Measurements from ENCODE around the gene SRGAP2C.
"Not testable (repeated sequence)": the region's sequence is repeated elsewhere in the genome, so short reads cannot be mapped to it uniquely, and the experiment has no call there.

Gene SRGAP2C

DNA sequence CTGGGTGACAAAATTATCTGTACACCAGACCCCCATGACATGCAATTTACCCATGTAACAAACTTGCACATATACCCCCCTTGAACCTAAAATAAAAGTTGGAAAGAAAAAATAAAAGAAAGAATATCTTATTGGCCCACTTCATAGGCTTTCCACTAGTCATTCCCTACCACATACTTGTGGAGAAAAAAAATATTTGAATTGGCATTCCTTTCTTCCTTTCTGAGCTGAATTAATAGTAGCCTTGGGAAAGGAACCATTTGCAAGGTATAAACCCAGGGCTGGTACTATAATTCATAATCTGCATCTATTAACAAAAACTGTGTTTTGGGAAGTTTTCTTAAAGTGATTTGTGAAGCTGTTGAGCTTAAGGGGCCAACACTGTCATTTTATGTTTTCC lies 140.0 kb downstream of the SRGAP2C start:
- not testable (repeated sequence) for DNase-seq

DNA sequence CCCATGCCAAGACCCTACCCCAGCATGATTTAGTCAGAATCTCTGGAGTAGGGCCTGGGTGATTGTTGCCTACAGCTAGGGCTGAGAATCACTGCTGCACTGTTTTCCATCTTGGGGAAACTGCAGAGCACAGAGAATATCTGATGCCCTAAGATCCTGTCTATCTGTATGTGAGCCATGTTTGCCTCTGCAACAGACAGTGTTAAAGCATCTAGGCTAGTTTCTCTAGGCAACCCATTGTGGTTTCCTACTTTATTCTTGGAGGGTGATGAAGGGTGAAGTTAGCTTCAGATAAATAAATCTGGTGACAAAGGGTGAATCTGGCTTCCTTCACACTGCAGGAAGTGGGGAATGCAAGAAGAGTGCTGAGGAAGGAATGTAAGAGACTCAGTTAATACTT lies 147.4 kb downstream of the SRGAP2C start:
- DNase-seq: not testable (repeated sequence)

DNA sequence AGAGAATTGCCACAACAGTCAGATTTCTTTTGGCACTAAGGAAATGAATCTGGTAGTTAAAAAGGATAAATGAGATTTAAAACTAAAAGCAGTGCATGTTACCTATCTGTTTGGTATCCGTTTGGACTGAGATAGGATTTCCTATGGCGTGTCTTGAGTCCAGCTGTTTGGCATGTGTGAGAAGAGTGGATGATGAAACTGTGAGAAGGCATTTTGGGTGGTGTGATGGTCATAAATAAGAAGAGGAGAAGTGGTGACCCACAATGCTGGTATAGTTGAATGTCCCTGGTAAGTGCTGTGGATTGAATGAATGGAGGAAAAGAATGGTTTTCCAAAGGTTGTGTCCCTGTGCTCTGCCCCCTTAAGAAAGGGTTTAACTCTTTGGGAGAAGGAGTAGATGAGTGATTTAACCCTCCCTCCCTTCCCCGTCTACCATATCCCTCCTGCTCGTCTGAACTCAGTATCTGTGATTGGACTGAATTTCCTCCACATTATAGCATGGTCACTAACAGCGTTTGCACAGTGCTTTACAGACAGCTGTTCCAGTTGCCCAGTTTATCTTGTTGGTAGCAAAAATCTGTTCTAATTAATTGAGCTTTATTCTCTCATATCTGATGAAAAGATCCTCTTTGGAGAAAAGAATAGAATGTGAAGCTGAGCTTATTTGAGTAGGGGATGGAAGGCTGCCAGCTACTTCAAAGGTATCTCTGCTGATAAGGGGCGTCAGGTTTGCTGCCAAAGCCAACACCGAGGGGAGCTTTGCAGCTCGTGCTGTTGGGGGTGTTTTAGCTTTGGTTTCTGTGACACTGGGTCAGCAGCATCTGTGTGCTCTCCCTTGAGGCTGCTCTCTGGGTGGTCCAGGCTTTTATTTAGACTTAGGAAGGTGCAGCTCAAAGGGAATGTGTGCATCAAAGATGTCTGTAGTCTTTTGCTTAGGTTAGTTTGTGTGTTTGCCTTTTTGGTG lies 148.1 kb downstream of the SRGAP2C start:
- not testable (repeated sequence) for DNase-seq

DNA sequence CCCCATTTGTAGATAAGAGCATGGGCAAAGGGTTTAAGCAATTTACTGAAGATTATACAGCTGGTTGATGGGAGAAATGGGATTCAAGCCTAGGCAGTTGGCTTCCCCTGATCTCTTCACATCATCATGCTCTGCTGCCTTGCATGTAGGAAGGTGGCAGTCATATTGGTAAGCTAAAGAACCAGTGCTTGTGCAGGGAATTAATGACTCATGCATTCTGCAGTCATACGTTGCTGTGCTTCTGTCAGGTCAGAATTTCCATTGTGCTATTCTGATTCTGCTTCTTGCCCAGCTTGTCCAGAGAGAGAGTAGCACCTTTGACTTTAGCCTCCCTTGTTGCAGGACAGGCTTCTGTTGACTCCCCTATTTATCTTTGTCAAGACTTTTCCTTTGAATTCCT lies 153.2 kb downstream of the SRGAP2C start:
- DNase-seq: not testable (repeated sequence)

DNA sequence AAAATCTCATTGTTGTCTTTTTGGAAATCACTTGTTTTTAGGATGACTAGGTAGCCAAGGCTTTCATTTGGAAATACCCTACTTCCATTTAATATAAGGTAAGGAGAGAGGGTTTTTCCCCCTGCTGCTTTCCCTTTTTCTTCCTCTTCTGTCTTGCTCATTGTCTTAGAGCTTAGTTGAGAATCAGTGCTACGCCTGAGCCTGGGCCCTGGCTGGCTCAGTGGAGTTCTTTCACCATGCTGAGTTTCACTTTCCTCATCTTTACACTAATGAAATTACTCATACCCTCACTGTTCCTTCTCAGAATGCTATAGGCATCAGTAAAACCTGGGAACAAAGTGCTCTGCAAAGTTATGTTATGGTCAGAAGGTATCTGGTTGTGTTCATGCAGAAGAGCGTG lies 154.8 kb downstream of the SRGAP2C start:
- DNase-seq: not testable (repeated sequence)

DNA sequence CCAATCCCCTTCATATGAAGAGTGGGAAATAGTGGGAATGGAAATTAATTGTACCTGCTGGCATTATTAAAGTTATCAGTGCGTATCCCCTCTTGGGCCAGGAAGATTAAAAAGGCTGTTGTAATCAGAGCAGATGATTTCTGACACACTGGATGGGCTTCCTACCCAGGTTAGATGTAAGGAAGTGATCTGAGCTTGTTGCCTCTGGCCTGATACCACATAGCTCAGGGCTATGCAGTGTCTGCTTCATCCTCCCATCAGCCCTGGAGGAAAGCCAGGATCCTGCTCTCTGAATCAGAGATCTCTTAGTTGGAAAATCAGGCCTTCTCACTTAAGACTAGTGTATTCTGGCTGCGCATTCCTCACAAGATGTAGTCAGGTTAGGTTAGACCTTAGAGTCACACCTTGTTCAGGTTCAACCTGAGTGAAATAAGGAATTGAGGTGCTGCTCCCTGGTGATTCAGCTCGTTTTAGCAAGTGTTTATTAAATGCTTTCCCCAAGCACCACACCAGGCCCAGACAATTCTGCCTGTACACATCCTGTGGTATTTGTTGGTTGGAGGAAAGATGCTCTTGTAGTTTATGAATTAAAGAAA lies 158.6 kb downstream of the SRGAP2C start:
- not testable (repeated sequence) for DNase-seq

DNA sequence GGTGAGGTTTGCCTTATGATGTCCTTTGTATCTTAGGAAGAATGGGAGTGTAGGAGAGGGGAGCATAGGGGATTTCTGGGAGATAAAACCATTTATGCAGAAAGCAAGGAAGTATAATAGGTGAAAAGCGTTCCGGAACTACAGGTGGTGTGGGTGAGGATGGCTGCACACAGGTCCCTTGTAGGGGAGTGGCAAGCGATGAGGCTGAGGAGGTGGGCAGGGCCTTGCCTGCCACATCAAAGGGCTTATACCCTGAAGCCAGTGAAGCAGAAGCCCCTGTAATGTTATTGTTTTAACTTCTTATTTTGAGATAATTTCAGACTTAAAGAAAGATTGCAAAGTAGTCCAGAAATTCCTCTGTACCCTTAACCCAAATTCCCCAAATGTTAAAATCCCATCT lies 159.6 kb downstream of the SRGAP2C start:
- not testable (repeated sequence) for DNase-seq

DNA sequence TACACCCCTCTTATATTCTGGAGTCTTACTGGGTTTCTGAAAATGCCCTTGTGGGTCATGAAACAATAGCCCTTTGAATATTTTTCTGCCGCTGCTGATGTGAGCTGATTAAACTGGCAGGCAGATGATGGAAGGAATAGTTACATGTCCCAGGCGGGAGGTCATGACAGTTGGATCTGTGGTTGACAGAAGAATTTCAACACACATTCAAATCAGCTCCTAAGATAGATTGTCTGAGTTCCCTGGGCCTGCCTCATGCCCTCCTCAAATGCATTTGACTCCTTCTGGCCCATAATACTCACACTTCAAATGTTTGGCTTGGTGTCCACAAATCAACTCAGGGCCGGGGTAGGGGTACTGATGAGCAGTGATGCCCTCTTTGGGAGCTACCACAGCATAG lies 161.9 kb downstream of the SRGAP2C start:
- DNase-seq: not testable (repeated sequence)

DNA sequence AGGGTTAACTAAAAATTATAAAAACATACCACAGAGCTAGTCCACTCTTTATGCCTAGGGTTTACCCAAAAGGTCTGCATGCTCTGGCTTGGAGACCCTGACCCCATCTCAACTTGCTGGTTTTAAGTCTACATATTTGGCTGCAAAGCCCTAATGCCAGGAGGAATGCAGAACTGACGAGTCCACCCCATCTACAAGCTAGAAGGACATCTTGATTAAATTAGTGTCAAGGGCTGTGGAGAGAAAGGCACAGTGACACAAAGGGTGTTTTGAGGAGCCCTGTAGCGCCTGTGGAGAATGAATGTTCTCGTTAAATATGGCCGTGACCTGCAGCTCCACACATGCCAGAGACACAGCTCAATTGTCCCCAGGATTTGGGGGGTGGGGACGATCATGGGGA lies 162.7 kb downstream of the SRGAP2C start:
- DNase-seq: not testable (repeated sequence)

DNA sequence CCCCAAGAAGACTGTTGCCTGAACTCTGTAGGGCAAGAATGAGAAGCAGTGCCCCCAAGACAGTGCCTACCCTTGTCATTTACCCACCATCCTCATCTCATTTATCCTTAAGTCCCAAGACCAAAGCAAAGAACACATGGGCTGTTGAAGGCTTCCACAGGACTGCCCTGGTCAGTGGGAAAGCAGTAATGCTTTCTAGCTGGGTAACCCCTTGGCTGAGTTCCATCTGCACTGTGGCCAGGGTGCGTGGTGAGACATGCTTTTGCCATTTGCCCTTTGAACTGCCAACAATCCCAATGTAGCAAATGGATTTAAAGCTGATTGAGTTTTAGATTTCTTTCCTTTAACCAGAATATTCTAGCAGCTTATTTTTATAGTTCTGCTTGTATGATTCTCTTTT lies 163.3 kb downstream of the SRGAP2C start:
- DNase-seq: not testable (repeated sequence)

DNA sequence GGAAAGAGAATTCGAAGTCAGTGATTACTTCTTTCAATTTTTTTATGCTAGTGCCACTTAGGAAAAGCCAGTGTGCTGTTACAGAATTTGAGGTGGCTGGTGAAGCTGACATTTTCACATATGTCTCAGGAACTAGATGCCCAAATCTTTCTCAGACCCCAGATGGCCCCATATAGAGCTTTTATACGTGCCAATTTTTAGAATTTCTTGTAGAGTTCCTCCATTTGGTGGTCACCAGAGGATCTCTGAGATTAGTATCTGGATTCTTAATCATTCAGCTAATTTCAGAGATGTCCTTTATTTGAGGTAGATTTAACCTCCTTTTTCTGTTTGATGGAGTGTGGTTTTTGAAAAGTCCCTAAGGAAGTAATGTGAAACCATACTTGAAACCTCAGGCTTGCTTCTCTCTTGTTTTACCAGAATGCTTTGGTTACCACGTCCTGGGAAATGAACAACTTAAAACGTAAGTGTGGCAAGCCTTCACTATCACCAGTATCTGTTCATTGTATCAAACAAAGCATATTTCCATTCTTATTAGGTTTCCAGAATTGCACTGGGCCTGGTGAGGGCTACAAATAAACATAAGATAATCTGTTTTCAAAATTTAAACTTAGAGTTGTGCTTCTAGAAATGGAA lies 164.7 kb downstream of the SRGAP2C start:
- not testable (repeated sequence) for DNase-seq

DNA sequence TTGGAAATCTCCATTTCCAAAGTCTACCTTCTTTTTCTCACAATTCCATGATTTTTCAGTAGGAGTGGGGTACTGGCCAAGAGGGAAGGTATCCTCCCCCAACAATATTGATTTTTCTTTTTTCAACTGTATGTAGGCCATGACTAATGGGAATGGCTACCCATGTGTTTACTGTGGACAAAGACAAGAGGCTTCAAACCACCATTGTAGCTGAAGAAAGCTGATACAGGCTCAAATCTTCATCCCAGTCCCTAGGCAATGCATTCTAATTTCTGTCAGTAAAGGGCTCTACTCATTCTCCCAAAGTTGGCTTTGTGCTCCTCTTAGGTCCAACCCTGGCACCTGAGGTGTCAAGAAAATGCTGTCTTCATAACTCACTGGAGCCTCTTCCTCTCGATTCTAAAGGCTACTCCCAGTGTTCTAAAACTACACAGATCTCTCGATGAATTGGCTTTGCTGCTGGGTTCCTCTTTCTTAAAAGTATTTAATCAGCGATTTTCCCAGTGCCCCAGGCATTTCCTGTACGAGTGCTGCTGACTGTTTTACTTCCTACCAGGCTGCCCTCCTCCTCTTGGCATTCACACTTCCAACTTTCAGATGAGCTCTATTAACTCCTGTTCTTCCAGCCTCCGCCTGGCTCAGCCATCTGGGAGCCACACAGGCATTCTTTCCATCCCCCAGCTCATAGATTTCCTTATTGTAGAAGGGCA lies 171.1 kb downstream of the SRGAP2C start:
- DNase-seq: not testable (repeated sequence)

DNA sequence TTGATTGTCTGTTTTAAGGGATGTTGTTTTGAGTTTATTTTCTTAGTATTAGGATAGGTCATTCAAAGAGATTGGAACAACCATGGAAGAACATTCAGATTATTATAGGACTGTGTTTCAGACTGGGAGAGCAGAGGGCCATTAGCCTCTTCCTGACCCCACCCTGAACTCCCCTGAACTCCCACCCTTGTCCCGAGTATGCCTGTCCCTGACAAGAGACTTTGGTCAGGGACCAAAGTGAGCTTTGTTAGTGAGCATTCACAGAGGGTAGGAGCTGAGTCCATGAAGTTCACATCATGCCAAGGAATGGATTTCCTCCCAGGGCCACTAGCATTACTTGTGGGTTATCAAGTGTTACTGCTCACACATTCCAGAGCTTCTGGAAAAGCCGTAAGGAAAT lies 172.0 kb downstream of the SRGAP2C start:
- DNase-seq: not testable (repeated sequence)

DNA sequence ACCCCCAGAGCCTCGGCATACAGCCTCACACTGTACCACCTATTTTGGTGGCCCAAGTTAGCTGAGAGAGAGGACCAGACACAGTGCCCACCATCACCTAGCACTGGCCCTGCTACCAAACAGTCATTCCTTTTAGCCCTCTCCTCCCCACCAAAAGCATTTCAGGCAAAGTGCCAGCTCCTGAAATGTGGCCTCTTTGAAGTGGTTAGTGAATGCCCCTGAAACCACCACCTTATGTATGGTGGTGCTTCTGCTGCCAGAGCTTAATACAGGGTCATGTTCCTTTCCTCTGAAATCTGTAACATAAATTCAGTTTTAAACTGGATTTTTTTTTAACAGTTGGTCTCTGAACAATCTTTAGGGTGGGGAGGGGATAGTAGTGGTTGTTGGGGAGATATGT lies 175.8 kb downstream of the SRGAP2C start:
- not testable (repeated sequence) for DNase-seq

DNA sequence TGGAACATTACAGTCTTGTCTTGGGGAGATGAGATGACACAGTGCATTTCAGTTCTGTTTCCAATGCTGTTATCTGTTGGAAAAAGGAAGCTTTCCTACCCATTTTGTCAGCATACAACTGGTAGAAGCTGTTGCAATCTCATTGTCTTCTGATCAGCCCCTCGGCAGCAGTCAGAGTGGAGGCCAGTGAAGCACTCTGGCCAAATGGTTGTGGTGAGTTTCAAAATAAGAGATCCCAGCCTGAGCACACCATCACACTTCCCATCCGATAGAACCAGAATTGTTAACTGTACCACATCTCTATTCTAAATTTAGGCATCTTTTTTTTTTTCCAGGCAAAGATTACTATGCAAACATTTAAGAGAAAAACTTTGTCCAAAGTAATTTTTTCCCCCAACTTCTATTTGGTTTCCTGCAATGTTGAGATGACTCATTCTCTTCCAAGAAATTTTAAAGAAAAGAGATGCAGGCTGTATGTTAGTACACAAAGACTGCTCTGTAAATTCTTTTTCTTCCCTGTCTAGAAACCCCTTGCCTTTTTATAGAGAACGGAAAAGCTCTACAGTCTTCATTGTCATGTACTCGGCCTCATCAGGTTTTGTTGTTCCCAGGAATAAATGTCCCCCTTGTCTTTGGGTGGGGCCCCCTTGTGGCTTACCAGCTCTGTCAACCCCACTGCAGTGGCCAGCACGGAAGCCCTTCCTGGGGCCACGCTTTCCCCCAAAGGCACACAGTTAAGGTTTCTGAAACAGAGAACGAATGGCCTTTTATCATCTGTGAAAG lies 176.9 kb downstream of the SRGAP2C start:
- not testable (repeated sequence) for DNase-seq

DNA sequence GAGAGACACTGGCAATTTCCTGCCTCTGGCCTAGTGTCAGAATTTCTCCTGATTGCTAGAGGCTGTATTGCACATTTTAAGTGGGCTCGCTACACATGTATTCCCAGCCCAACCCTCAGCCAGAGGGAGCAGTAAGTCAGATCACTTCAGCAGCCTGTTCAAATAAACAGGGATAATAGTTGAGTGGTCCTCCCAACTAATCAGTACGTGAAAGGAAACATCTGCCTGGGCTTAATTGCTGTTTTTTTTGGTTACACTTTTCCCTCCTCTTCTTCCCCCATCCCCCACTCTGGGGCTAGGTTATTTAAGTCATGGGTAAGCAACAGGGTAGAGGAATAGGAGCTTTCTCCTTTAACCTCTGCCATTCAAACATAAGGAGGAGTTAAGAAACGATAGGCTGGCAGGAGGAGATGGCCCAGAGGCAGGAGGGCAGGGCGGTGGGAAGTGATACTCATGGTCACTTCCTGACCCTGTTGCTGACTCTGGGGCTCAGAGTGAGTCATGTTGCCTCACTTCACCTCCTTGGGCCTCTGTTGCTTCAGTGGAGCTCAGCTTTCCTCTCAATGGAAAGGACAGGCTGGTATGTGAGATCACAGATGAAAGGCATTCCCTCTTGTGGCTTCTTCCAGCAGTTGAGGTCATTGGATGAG lies 177.6 kb downstream of the SRGAP2C start:
- DNase-seq: not testable (repeated sequence)

DNA sequence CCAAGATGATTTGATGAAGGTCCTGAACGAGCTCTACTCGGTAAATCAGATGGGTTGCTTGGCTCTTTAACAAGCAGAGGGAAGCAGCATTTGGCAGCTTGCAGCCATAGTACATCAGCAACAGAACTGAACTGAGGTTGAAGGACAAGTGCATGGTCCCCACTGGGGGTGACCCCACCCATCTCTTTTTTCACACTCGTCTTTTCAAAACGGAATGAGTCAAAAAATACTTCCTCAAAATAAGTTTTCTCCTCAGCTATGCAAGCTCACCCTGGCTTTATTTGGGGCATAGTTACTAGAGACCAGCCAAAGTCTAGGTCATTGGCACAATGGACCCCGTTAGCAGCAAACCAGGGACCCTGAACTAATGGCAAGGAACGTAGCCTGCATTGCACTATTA lies 180.5 kb downstream of the SRGAP2C start:
- DNase-seq: not testable (repeated sequence)

DNA sequence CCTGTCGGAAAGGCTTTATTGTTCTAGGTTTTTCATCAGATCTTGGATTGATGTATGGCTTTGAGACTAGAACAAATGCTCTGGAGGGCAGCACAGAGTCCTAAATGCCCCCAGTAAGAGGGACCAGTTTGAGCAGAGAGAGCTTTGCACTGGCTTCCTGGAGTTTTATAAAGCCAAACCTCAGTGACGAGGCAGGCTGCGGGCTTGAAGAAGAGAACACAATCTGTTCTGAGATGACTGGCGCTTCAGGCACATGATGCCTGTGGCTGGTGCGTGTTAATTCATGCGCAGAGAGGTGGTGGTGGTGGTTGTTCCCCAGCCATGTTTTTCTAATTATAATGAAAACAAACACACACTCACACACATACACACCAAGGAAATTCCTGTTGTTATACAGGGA lies 180.9 kb downstream of the SRGAP2C start:
- DNase-seq: not testable (repeated sequence)

DNA sequence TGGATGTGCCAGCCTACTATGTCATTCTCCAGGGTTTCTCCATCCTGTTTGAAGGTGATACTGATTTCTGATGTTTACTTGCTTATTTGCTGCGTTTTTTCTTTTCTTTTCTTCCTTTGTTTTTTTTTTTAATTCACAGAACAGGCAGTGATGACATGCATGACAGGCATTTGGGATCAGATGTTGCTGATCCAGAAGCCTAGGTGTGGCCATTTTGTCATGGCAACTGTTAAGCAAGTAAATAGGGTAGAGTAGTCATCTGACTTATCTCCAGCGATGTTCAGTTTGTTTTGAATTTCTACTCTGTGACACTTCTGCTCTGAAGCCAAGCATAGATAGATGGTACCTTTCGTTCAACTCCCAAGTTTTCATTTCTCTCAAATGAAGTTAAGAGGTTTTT lies 181.4 kb downstream of the SRGAP2C start:
- not testable (repeated sequence) for DNase-seq

DNA sequence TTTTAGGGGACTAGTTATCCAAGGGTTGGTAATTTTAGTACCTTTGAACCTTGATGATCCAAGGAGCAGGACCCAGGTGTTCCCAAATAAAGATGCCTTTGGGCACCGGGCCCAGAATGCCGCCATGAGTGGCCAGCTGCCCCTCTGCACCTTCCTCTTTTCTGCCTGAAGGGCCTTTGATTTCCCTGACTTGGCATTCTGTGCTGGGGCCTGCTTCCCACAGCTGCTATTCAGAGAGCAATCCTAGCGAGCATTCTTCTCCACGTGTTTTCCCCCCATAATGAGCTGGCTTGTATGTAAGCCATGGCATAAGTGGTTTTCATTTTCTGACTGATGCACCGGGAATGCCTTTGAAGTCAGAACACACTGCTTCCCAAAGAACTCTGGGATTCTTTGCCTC lies 184.1 kb downstream of the SRGAP2C start:
- DNase-seq: not testable (repeated sequence)

Measured in nucleus accumbens (tissue), 56 donors.